ENCODE measurements around the gene ZNF273. TPM values are rescaled to one million over a fixed set of nuclear protein-coding genes. Genes with fewer than 3 reads are reported as not detected.

The ZNF273 gene
- total RNA-seq, 2 experiments from 2014 or later: 22.8 to 23.7 TPM

GRCh38 chr7:64869121-64869725, 33.9 kb upstream of the ZNF273 start:
- BruUV-seq (replicated peaks): no TSS peak
- H3K4me2 ChIP-seq (ENCODE audit: low read length): no peak overlapping the region
- H3K36me3 ChIP-seq (ENCODE audit: insufficient read depth, low read length): no peaks in the 10 kb centered on the region
- no peak for TF ChIP-seq CTCF (conservative IDR thresholded peaks at IDR 0.05; ENCODE audit: low read length)
- TF ChIP-seq EZH2phosphoT487 (IDR thresholded peaks at IDR 0.05; ENCODE audit: borderline replicate concordance, low read depth, low read length): no peak
- CTCF ChIA-PET (ENCODE audit: unreplicated experiment): no interaction called here
- H2AFZ ChIP-seq (ENCODE audit: low read length): no peak overlapping the region
- no peaks in the 10 kb centered on the region for H3K4me1 ChIP-seq (ENCODE audit: insufficient read depth, low read length, poor library complexity, severe bottlenecking)
- no peaks in the 10 kb centered on the region for H3K9me2 ChIP-seq (ENCODE audit: insufficient read depth, low read length)
- POLR2A ChIA-PET: no interaction called here
- DNase-seq (ENCODE audit: low spot score): no peak
- H4K20me1 ChIP-seq (ENCODE audit: insufficient read depth, low read length): no peaks in the 10 kb centered on the region
- H3K4me3 ChIP-seq (ENCODE audit: low read depth, low read length, poor library complexity, severe bottlenecking): no peak overlapping the region
- intact Hi-C loops (cut with micrococcal nuclease; ENCODE audit: unreplicated experiment): no loop called here
- no peaks in the 10 kb centered on the region for H3K79me2 ChIP-seq (ENCODE audit: insufficient read depth, low read depth, low read length)
- H3K9me3 ChIP-seq (ENCODE audit: low read length): no peaks in the 10 kb centered on the region
- no peak overlapping the region for H3K27ac ChIP-seq (ENCODE audit: low read depth, low read length, poor library complexity, severe bottlenecking)

GRCh38 chr7:64869912-64870562, 33.0 kb upstream of the ZNF273 start:
- TF ChIP-seq EZH2phosphoT487 (IDR thresholded peaks at IDR 0.05; ENCODE audit: borderline replicate concordance, low read depth, low read length): no peak
- no peak for TF ChIP-seq CTCF (conservative IDR thresholded peaks at IDR 0.05; ENCODE audit: low read length)
- POLR2A ChIA-PET: no interaction called here
- no peak overlapping the region for H3K27ac ChIP-seq (ENCODE audit: low read depth, low read length, poor library complexity, severe bottlenecking)
- H3K9me2 ChIP-seq (ENCODE audit: insufficient read depth, low read length): no peaks in the 10 kb centered on the region
- no peak overlapping the region for H2AFZ ChIP-seq (ENCODE audit: low read length)
- no peaks in the 10 kb centered on the region for H3K36me3 ChIP-seq (ENCODE audit: insufficient read depth, low read length)
- H3K79me2 ChIP-seq (ENCODE audit: insufficient read depth, low read depth, low read length): no peaks in the 10 kb centered on the region
- intact Hi-C loops (cut with micrococcal nuclease; ENCODE audit: unreplicated experiment): no loop called here
- H3K9me3 ChIP-seq (ENCODE audit: low read length): no peaks in the 10 kb centered on the region
- no peaks in the 10 kb centered on the region for H4K20me1 ChIP-seq (ENCODE audit: insufficient read depth, low read length)
- no peak overlapping the region for H3K4me2 ChIP-seq (ENCODE audit: low read length)
- BruUV-seq (replicated peaks): no TSS peak
- CTCF ChIA-PET (ENCODE audit: unreplicated experiment): no interaction called here
- H3K4me3 ChIP-seq (ENCODE audit: low read depth, low read length, poor library complexity, severe bottlenecking): no peak overlapping the region
- no peak for DNase-seq (ENCODE audit: low spot score)
- H3K4me1 ChIP-seq (ENCODE audit: insufficient read depth, low read length, poor library complexity, severe bottlenecking): no peaks in the 10 kb centered on the region

- no peak overlapping the region for H2AFZ ChIP-seq (ENCODE audit: low read length)
- no peak overlapping the region for H3K4me2 ChIP-seq (ENCODE audit: low read length)
- no peaks in the 10 kb centered on the region for H4K20me1 ChIP-seq (ENCODE audit: insufficient read depth, low read length)
- H3K9me2 ChIP-seq (ENCODE audit: insufficient read depth, low read length): no peaks in the 10 kb centered on the region
- intact Hi-C loops (cut with micrococcal nuclease; ENCODE audit: unreplicated experiment): no loop called here
- H3K9me3 ChIP-seq (ENCODE audit: low read length): no peaks in the 10 kb centered on the region
- H3K36me3 ChIP-seq (ENCODE audit: insufficient read depth, low read length): no peaks in the 10 kb centered on the region
- POLR2A ChIA-PET: no interaction called here
- CTCF ChIA-PET (ENCODE audit: unreplicated experiment): no interaction called here
- no TSS peak for BruUV-seq (replicated peaks)
- H3K79me2 ChIP-seq (ENCODE audit: insufficient read depth, low read depth, low read length): no peaks in the 10 kb centered on the region
- TF ChIP-seq CTCF (conservative IDR thresholded peaks at IDR 0.05; ENCODE audit: low read length): no peak
- no peak for TF ChIP-seq EZH2phosphoT487 (IDR thresholded peaks at IDR 0.05; ENCODE audit: borderline replicate concordance, low read depth, low read length)
- H3K27ac ChIP-seq (ENCODE audit: low read depth, low read length, poor library complexity, severe bottlenecking): no peak overlapping the region
- H3K4me1 ChIP-seq (ENCODE audit: insufficient read depth, low read length, poor library complexity, severe bottlenecking): no peaks in the 10 kb centered on the region
- H3K4me3 ChIP-seq (ENCODE audit: low read depth, low read length, poor library complexity, severe bottlenecking): no peak overlapping the region
- no peak for DNase-seq (ENCODE audit: low spot score)
Observed at GRCh38 chr7:64870656-64871055, 32.4 kb upstream of the ZNF273 start.

All from OCI-LY7 (cell line).